K562 (cell line): ENCODE results near the gene SUSD3. TPM values are rescaled to one million over a fixed set of nuclear protein-coding genes. Genes with fewer than 3 reads are reported as not detected.

Source experiments
- DIDO1 ChIP-seq: fragments of 450-650 bp; IDR thresholded peaks from 2 replicates; pipeline ENCODE4 v1.6.1; 2016; ENCODE audit warnings: low read depth, missing biosample characterization, missing genetic modification characterization
- IFI16 ChIP-seq: fragments of 250-450 bp; sonication (Bioruptor Pico); IDR thresholded peaks from 2 replicates; pipeline ENCODE4 v2.1.2; 2022; ENCODE audit warnings: mild to moderate bottlenecking, inconsistent platforms
- MAZ ChIP-seq, 2 experiments: fragments of 450-650 bp in 1 of 2; sonication (generic) in 1 of 2; formaldehyde crosslinking; IDR thresholded peaks in 1 of 2; conservative IDR thresholded peaks in 1 of 2; 2 replicates each; pipeline versions ENCODE4 v1.4.0 to v1.5.0; 2020; ENCODE audit warnings: mild to moderate bottlenecking in 1 of 2, missing genetic modification reagents in 1 of 2
- RBM22 ChIP-seq: fragments of 200-400 bp; formaldehyde crosslinking; IDR thresholded peaks from 2 replicates; pipeline ENCODE4 v1.6.1; 2018; ENCODE audit warnings: low read length, low read depth; ENCODE audit not compliant: poor library complexity, severe bottlenecking
- SMAD4 ChIP-seq: fragments of 250-450 bp; sonication (Bioruptor Pico); conservative IDR thresholded peaks from 2 replicates; pipeline ENCODE4 v1.8.0; 2021; ENCODE audit warnings: inconsistent platforms, mild to moderate bottlenecking, moderate library complexity
- ZNF24 ChIP-seq: fragments of 450-650 bp; IDR thresholded peaks from 2 replicates; pipeline ENCODE4 v1.6.1; 2016
- polyA plus RNA-seq, 8 experiments: library from polyadenylated mRNA; depleted of rRNA in 4 of 8; stranded (reverse) in 5 of 8; unstranded in 3 of 8; fragments of >200 nt; fragmentation: Nextera tagmentation in 2 of 8; fragmentation: Illumina TruSeq in 1 of 8; extraction: Ambion mirVana in 2 of 8; extraction: Trizol in 1 of 8; gene quantifications; 2 replicates each; pipeline versions ENCODE4 v1.2.1 to v1.2.3, GENCODE V29; 2011 to 2014; ENCODE audit warnings: inconsistent platforms in 1 of 8, missing spikeins in 1 of 8
- total RNA-seq, 7 experiments: library from RNA; depleted of rRNA in 6 of 7; stranded (reverse); fragments of >200 nt in 6 of 7; fragmentation: Illumina TruSeq in 2 of 7; extraction: Trizol in 2 of 7; gene quantifications; 2 replicates each; pipeline versions ENCODE4 v1.2.1 to v1.2.3, GENCODE V29; 2011 to 2021; ENCODE audit warnings: low replicate concordance in 1 of 7
- TF ChIP-seq, protein P1 (sequence below): fragments of 200-600 bp; sonication (generic); IDR thresholded peaks from one replicate; pipeline ENCODE4 v1.6.1; 2012; ENCODE audit warnings: mild to moderate bottlenecking, low read depth, low read length, inconsistent platforms
- TF ChIP-seq, protein P2 (sequence below), 3 experiments: IDR thresholded peaks in 2 of 3; conservative IDR thresholded peaks in 1 of 3; 2 replicates each; pipeline ENCODE4 v1.5.1; 2011 to 2012; ENCODE audit warnings: low read length in 3 of 3, mild to moderate bottlenecking in 3 of 3, control low read depth in 2 of 3, improper control_type of control experiment in 1 of 3, inconsistent platforms in 1 of 3, low read depth in 1 of 3, mixed read lengths in 1 of 3, moderate library complexity in 1 of 3; ENCODE audit not compliant: insufficient read depth in 2 of 3
- TF ChIP-seq, protein P3 (sequence below): fragments of 450-650 bp; formaldehyde crosslinking; IDR thresholded peaks from 2 replicates; pipeline ENCODE4 v1.4.0; 2020; ENCODE audit warnings: mild to moderate bottlenecking, mixed read lengths
- TF ChIP-seq, protein P4 (sequence below), 2 experiments: fragments of 450-650 bp in 1 of 2; sonication (generic) in 1 of 2; formaldehyde crosslinking; conservative IDR thresholded peaks; 2 replicates each; pipeline versions ENCODE4 v1.4.0 to v1.8.1; 2020 to 2022; ENCODE audit warnings: mild to moderate bottlenecking in 1 of 2, missing genetic modification reagents in 1 of 2

Gene SUSD3
- total and polyA plus RNA-seq, 9 of the 15 experiments (the other 6 are each of a cell fraction or from before 2014, with no cell fraction given): 1.3 to 21.7 (median 11.4) TPM

DNA sequence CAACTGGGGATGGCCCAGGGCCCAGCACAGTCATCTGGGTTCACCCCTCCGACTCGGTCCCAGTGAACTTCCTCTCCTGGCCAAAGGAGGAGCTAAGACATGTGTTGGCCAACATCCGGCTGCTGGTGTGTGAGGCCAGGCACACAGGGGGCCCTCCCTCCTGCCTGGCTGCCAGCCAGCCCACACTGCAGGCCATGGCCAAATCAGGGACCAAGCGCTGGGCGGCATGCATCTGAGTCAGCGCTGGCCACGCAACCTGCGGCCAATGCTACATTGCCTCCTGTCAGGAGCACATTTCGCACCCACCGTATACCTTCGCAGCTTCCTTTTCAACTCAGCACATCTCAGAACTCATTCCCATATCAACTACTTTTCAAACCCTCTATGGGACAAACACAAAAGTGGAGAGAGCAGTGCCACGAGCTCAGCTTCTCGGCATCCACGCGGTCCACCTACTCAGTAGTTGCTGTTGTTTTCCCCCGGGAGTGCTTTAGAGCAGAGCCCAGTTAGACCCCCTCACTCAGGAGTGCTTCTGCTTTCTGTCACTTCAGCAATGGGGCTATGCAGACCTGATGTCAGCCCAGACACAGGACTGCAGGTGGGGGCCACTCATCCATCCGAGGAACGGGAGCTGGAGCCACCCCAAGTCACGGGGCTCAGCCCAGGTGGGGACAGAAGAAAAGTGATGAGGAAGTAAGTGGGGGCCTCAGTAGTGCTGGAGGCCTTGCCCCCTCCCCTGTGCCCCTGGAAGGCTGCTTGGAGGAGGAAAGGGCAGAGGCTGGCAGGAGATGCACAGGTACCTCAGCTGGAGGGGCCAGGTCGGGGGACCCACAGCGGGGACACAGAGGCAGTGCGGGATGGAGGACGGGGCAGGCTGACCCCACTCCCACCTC is 61.7 kb downstream of the SUSD3 start (continued):
- TF ChIP-seq, protein P1, sequence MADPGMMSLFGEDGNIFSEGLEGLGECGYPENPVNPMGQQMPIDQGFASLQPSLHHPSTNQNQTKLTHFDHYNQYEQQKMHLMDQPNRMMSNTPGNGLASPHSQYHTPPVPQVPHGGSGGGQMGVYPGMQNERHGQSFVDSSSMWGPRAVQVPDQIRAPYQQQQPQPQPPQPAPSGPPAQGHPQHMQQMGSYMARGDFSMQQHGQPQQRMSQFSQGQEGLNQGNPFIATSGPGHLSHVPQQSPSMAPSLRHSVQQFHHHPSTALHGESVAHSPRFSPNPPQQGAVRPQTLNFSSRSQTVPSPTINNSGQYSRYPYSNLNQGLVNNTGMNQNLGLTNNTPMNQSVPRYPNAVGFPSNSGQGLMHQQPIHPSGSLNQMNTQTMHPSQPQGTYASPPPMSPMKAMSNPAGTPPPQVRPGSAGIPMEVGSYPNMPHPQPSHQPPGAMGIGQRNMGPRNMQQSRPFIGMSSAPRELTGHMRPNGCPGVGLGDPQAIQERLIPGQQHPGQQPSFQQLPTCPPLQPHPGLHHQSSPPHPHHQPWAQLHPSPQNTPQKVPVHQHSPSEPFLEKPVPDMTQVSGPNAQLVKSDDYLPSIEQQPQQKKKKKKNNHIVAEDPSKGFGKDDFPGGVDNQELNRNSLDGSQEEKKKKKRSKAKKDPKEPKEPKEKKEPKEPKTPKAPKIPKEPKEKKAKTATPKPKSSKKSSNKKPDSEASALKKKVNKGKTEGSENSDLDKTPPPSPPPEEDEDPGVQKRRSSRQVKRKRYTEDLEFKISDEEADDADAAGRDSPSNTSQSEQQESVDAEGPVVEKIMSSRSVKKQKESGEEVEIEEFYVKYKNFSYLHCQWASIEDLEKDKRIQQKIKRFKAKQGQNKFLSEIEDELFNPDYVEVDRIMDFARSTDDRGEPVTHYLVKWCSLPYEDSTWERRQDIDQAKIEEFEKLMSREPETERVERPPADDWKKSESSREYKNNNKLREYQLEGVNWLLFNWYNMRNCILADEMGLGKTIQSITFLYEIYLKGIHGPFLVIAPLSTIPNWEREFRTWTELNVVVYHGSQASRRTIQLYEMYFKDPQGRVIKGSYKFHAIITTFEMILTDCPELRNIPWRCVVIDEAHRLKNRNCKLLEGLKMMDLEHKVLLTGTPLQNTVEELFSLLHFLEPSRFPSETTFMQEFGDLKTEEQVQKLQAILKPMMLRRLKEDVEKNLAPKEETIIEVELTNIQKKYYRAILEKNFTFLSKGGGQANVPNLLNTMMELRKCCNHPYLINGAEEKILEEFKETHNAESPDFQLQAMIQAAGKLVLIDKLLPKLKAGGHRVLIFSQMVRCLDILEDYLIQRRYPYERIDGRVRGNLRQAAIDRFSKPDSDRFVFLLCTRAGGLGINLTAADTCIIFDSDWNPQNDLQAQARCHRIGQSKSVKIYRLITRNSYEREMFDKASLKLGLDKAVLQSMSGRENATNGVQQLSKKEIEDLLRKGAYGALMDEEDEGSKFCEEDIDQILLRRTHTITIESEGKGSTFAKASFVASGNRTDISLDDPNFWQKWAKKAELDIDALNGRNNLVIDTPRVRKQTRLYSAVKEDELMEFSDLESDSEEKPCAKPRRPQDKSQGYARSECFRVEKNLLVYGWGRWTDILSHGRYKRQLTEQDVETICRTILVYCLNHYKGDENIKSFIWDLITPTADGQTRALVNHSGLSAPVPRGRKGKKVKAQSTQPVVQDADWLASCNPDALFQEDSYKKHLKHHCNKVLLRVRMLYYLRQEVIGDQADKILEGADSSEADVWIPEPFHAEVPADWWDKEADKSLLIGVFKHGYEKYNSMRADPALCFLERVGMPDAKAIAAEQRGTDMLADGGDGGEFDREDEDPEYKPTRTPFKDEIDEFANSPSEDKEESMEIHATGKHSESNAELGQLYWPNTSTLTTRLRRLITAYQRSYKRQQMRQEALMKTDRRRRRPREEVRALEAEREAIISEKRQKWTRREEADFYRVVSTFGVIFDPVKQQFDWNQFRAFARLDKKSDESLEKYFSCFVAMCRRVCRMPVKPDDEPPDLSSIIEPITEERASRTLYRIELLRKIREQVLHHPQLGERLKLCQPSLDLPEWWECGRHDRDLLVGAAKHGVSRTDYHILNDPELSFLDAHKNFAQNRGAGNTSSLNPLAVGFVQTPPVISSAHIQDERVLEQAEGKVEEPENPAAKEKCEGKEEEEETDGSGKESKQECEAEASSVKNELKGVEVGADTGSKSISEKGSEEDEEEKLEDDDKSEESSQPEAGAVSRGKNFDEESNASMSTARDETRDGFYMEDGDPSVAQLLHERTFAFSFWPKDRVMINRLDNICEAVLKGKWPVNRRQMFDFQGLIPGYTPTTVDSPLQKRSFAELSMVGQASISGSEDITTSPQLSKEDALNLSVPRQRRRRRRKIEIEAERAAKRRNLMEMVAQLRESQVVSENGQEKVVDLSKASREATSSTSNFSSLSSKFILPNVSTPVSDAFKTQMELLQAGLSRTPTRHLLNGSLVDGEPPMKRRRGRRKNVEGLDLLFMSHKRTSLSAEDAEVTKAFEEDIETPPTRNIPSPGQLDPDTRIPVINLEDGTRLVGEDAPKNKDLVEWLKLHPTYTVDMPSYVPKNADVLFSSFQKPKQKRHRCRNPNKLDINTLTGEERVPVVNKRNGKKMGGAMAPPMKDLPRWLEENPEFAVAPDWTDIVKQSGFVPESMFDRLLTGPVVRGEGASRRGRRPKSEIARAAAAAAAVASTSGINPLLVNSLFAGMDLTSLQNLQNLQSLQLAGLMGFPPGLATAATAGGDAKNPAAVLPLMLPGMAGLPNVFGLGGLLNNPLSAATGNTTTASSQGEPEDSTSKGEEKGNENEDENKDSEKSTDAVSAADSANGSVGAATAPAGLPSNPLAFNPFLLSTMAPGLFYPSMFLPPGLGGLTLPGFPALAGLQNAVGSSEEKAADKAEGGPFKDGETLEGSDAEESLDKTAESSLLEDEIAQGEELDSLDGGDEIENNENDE: no peak
- no peak for TF ChIP-seq DIDO1
- TF ChIP-seq, protein P2, sequence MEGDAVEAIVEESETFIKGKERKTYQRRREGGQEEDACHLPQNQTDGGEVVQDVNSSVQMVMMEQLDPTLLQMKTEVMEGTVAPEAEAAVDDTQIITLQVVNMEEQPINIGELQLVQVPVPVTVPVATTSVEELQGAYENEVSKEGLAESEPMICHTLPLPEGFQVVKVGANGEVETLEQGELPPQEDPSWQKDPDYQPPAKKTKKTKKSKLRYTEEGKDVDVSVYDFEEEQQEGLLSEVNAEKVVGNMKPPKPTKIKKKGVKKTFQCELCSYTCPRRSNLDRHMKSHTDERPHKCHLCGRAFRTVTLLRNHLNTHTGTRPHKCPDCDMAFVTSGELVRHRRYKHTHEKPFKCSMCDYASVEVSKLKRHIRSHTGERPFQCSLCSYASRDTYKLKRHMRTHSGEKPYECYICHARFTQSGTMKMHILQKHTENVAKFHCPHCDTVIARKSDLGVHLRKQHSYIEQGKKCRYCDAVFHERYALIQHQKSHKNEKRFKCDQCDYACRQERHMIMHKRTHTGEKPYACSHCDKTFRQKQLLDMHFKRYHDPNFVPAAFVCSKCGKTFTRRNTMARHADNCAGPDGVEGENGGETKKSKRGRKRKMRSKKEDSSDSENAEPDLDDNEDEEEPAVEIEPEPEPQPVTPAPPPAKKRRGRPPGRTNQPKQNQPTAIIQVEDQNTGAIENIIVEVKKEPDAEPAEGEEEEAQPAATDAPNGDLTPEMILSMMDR (IDR thresholded peaks at IDR 0.05 in 2 of 3, conservative IDR thresholded peaks at IDR 0.05 in 1 of 3; ENCODE audit: insufficient read depth in 2 of 3, low read depth in 1 of 3, low read length in 3 of 3): peak; percentile 55 to 63 (median 59)
- peak; percentile 72 to 75 for TF ChIP-seq MAZ (CRISPR knock-in tag; conservative IDR thresholded peaks at IDR 0.05 in 1 of 2, IDR thresholded peaks at IDR 0.05 in 1 of 2)
- TF ChIP-seq IFI16: no peak
- peak; percentile 14; the same call in 1 of the 2 replicates for TF ChIP-seq ZNF24
- no peak for TF ChIP-seq RBM22
- TF ChIP-seq, protein P3, sequence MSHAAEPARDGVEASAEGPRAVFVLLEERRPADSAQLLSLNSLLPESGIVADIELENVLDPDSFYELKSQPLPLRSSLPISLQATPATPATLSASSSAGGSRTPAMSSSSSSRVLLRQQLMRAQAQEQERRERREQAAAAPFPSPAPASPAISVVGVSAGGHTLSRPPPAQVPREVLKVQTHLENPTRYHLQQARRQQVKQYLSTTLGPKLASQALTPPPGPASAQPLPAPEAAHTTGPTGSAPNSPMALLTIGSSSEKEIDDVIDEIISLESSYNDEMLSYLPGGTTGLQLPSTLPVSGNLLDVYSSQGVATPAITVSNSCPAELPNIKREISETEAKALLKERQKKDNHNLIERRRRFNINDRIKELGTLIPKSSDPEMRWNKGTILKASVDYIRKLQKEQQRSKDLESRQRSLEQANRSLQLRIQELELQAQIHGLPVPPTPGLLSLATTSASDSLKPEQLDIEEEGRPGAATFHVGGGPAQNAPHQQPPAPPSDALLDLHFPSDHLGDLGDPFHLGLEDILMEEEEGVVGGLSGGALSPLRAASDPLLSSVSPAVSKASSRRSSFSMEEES (CRISPR knock-in tag): no peak
- TF ChIP-seq, protein P4, sequence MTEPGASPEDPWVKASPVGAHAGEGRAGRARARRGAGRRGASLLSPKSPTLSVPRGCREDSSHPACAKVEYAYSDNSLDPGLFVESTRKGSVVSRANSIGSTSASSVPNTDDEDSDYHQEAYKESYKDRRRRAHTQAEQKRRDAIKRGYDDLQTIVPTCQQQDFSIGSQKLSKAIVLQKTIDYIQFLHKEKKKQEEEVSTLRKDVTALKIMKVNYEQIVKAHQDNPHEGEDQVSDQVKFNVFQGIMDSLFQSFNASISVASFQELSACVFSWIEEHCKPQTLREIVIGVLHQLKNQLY (CRISPR knock-in tag; conservative IDR thresholded peaks at IDR 0.05): no peak
- TF ChIP-seq SMAD4 (CRISPR knock-in tag): peak; percentile 59
